IPS DF 6.9 (cell line): ENCODE results near the gene LRRC2.
"Not testable (repeated sequence)": the region's sequence is repeated elsewhere in the genome, so short reads cannot be mapped to it uniquely, and the experiment has no call there.

Experiments used
- DNase-seq: peaks from one replicate; pipeline ENCODE4 v3.0.0-alpha.2; 2013; ENCODE audit warnings: low read depth, low spot score
- H3K27ac ChIP-seq: one replicate; pipeline ENCODE4 v1.5.1; 2013; ENCODE audit warnings: low read length, control low read depth
- H3K27me3 ChIP-seq: 2 replicates; pipeline ENCODE4 v1.6.1; 2013; ENCODE audit warnings: mild to moderate bottlenecking, low read length; ENCODE audit not compliant: control insufficient read depth, insufficient read depth
- H3K36me3 ChIP-seq: 2 replicates; pipeline ENCODE4 v1.6.1; 2013; ENCODE audit warnings: low read length; ENCODE audit not compliant: control insufficient read depth, insufficient read depth
- H3K4me1 ChIP-seq: 2 replicates; pipeline ENCODE4 v1.6.1; 2013; ENCODE audit warnings: low read length; ENCODE audit not compliant: control insufficient read depth, insufficient read depth
- H3K4me3 ChIP-seq: 2 replicates; pipeline ENCODE4 v1.5.1; 2013; ENCODE audit warnings: mild to moderate bottlenecking, low read length
- H3K9me3 ChIP-seq: 2 replicates; pipeline ENCODE4 v1.6.1; 2013; ENCODE audit warnings: low read length, inconsistent platforms; ENCODE audit not compliant: control insufficient read depth, insufficient read depth
- WGBS: extraction: QIAGEN DNeasy Blood & Tissue Kit; methylation state at CpG from one replicate; pipeline ENCODE4 v1.1.7; 2013; ENCODE audit warnings: mixed read lengths, missing lambda C conversion rate; ENCODE audit not compliant: insufficient read length, insufficient coverage; 5-methylcytosine and 5-hydroxymethylcytosine counted together

LRRC2 gene

GRCh38 chr3:46500656-46501635, 65.2 kb downstream of the LRRC2 start:
- WGBS = no CpG with 5 or more reads among the region's 5 CpGs
- DNase-seq = no peak
- no peak overlapping the region for H3K27ac ChIP-seq

DNA sequence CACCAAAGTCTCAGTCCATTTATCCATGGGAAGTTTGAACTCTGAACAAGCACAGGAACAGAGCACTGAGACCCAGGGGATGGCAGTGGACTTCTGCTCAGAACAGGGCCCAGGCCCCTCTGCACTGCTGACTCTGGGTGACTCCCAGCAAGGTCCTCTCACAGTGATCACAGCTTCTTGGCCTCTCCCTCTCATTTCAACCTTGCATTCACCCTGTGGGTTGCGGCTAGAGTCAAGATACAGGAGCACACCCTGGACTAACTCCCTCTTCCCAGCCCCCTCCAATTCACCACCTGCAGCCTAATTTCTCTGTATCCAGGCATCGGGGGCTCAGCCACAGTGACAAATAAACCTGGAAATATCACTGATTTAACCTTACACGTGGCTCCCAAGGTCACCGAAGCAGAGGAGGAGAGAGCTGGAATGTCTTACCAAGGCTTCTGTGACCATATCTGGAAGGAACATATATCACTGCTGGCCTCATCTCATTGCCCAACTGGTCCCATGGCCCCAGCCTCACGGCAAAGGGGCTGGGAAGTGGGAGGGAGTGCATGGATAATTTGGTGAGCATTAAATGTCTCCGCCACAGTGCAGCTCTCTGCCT, 67.1 kb downstream of the LRRC2 start:
- no peaks in the 10 kb centered on the region for H3K9me3 ChIP-seq
- WGBS = no CpG with 5 or more reads among the region's 6 CpGs
- H3K27ac ChIP-seq = no peak overlapping the region
- DNase-seq = no peak
- no peaks in the 10 kb centered on the region for H3K4me1 ChIP-seq
- H3K27me3 ChIP-seq = no peaks in the 10 kb centered on the region
- H3K36me3 ChIP-seq = no peaks in the 10 kb centered on the region
- no peak overlapping the region for H3K4me3 ChIP-seq

More at GRCh38 chr3:46500656-46501635, 65.2 kb downstream of the LRRC2 start:
- Histone ChIP-seq H3K36me3 (no peaks in the 10 kb centered on the region), H3K9me3 (no peaks in the 10 kb centered on the region), H3K4me1 (peaks cover 5% of the 10 kb centered on the region), H3K27me3 (no peaks in the 10 kb centered on the region), H3K4me3 (no peak overlapping the region)

- H3K27ac ChIP-seq = no peak within 1 kb of the TSS
- H3K4me3 ChIP-seq = no peak within 1 kb of the TSS
- no peaks in the 10 kb centered on the region for H3K27me3 ChIP-seq
- no CpG with 5 or more reads among the region's 9 CpGs for WGBS
- H3K9me3 ChIP-seq = no peaks in the 10 kb centered on the region
- H3K4me1 ChIP-seq = no peaks in the 10 kb centered on the region
- no peak for DNase-seq
- H3K36me3 ChIP-seq = no peaks in the 10 kb centered on the region
These were observed 68.4 kb downstream of the LRRC2 start, which contains the start of gene RTP3 for GRCh38 chr3:46497556-46498265. RTP3 (plus strand) TSS chr3:46497976; CDS start chr3:46498063, 87 bp downstream.

GRCh38 chr3:46496746-46497555, 69.2 kb downstream of the LRRC2 start:
- Histone ChIP-seq H3K27me3 (no peaks in the 10 kb centered on the region), H3K4me1 (no peaks in the 10 kb centered on the region), H3K9me3 (no peaks in the 10 kb centered on the region), H3K27ac (no peak overlapping the region), H3K4me3 (no peak overlapping the region), H3K36me3 (no peaks in the 10 kb centered on the region)
- no CpG with 5 or more reads among the region's 9 CpGs for WGBS
- peak; percentile 52 for DNase-seq

- DNase-seq = no peak
- H3K27ac ChIP-seq = no peak overlapping the region
- no peaks in the 10 kb centered on the region for H3K27me3 ChIP-seq
- WGBS = no CpG with 5 or more reads among the region's 5 CpGs
- H3K4me3 ChIP-seq = no peak overlapping the region
- no peaks in the 10 kb centered on the region for H3K4me1 ChIP-seq
- H3K36me3 ChIP-seq = no peaks in the 10 kb centered on the region
- H3K9me3 ChIP-seq = no peaks in the 10 kb centered on the region
These were observed 70.1 kb downstream of the LRRC2 start for GRCh38 chr3:46495901-46496456.

DNA sequence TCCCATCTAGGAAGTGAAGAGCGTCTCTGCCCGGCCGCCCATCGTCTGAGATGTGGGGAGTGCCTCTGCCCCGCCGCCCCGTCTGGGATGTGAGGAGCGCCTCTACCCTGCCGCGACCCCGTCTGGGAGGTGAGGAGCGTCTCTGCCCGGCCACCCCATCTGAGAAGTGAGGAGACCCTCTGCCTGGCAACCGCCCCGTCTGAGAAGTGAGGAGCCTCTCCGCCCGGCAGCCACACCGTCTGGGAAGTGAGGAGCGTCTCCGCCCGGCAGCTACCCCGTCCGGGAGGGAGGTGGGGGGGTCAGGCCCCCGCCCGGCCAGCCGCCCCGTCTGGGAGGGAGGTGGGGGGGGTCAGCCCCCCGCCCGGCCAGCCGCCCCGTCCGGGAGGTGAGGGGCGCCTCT, 71.6 kb downstream of the LRRC2 start:
- not testable (repeated sequence) for DNase-seq
- no CpG with 5 or more reads among the region's 33 CpGs for WGBS

GRCh38 chr3:46492890-46493547, 73.1 kb downstream of the LRRC2 start:
- H3K4me1 ChIP-seq = peaks cover 6% of the 10 kb centered on the region
- WGBS = no CpG with 5 or more reads among the region's 6 CpGs
- no peak overlapping the region for H3K27ac ChIP-seq

More for the DNA sequence above, 71.6 kb downstream of the LRRC2 start:
- H3K27me3 ChIP-seq, H3K36me3 ChIP-seq, H3K4me1 ChIP-seq, H3K9me3 ChIP-seq, H3K27ac ChIP-seq, H3K4me3 ChIP-seq: not testable (repeated sequence)

DNA sequence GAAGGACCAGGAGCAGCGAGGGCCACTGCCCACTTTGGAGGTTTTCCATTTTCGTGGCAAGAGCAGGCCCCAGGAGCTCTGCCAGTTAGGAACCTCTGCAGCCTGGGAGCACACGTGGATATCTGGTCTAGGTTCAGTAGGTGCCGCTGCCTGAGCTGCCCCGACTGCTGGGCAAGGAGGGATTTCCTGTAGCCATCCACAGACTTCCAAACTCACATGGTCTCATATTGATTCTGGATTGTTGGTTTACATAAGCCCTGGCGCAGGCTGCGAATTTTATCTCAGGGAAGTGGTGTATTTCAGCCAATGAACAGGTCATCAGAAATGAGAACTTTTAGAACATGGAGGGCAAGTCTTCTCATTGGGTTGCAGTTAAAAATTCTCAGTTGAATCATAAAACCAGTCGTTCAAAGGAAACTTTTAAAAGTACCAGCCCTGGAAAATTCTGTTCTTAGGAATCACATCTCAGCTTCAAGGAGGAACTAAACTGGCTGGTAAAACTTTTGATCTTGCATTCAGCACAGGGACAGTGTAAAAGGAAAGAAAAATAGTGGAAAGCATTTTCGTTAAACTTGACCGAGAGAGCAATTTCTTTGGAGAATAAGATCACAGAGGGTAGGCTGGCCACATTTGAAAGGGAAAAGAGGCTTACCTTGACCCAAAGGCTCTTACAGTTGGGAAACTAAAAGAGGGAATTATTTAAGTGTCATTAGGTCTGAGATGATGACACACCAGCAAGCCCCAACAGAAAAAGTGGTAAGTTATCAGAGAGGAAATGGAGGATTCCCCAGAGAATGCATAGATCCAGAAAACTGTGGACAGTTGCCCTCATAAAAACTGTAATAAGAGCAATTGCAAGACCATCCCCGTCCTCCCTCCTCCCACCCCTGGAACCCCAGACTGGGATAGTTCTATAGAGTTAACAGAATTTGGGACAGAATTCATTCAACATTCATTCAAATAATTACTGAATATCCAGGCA, 74.7 kb downstream of the LRRC2 start:
- no peak overlapping the region for H3K27ac ChIP-seq
- peaks cover 6% of the 10 kb centered on the region for H3K4me1 ChIP-seq
- no peaks in the 10 kb centered on the region for H3K36me3 ChIP-seq
- H3K9me3 ChIP-seq = no peaks in the 10 kb centered on the region
- no peak for DNase-seq
- WGBS = no CpG with 5 or more reads among the region's 11 CpGs
- H3K27me3 ChIP-seq = no peaks in the 10 kb centered on the region
- no peak overlapping the region for H3K4me3 ChIP-seq

More at GRCh38 chr3:46492890-46493547, 73.1 kb downstream of the LRRC2 start:
- DNase-seq = no peak
- no peaks in the 10 kb centered on the region for H3K27me3 ChIP-seq
- H3K36me3 ChIP-seq = no peaks in the 10 kb centered on the region
- H3K9me3 ChIP-seq = no peaks in the 10 kb centered on the region
- no peak overlapping the region for H3K4me3 ChIP-seq
